ENCODE results near the gene ARMC9. TPM values are rescaled to one million over a fixed set of nuclear protein-coding genes. Genes with fewer than 3 reads are reported as not detected.

The ARMC9 gene
- total RNA-seq, 1 experiment from 2014 or later = 23.4 TPM

- Histone ChIP-seq H3K4me3 (ENCODE audit: low read length) (no peak overlapping the region), H3F3A (ENCODE audit: low read length, unreplicated experiment) (no peaks in the 10 kb centered on the region), H4K20me1 (ENCODE audit: low read length) (no peaks in the 10 kb centered on the region), H3K27ac (ENCODE audit: low read length) (no peak overlapping the region), H3K9me2 (replicated peaks; ENCODE audit: low read length) (no peaks in the 10 kb centered on the region), H3K9me3 (ENCODE audit: low read length) (no peaks in the 10 kb centered on the region), H3K4me2 (ENCODE audit: low read length) (no peak overlapping the region), H3K79me2 (ENCODE audit: low read length) (no peaks in the 10 kb centered on the region), H3K9ac (ENCODE audit: low read length) (no peak overlapping the region), H3K4me1 (ENCODE audit: insufficient read depth, low read length) (no peaks in the 10 kb centered on the region), H3K36me3 (ENCODE audit: low read depth, low read length) (no peaks in the 10 kb centered on the region), H3K27me3 (ENCODE audit: low read length) (no peaks in the 10 kb centered on the region), H2AFZ (ENCODE audit: low read length) (no peak overlapping the region)
- no peak for DNase-seq
- intact Hi-C loops (cut with micrococcal nuclease) = no loop called here
- TF ChIP-seq EZH2phosphoT487 (IDR thresholded peaks at IDR 0.05; ENCODE audit: borderline replicate concordance, low read length) (no peak), EZH2 (IDR thresholded peaks at IDR 0.05; ENCODE audit: low read length, unreplicated experiment) (no peak), CTCF (conservative IDR thresholded peaks at IDR 0.05; ENCODE audit: low read depth, low read length) (no peak)
- no peak for ATAC-seq
- BruUV-seq (replicated peaks) = no TSS peak
- POLR2A ChIA-PET (ENCODE audit: unreplicated experiment) = interaction anchor here (0.6 kb wide), 1 partner anchor 16 kb away, joined by 5 read pairs; no protein-coding TSS in a partner anchor
- CTCF ChIA-PET = interaction anchor here (0.5 to 1.6 kb wide), 2 partner anchors 125 to 172 kb away, joined by 3 to 9 read pairs; no protein-coding TSS in a partner anchor
Measured at GRCh38 chr2:231228223-231228622, 29.8 kb downstream of the ARMC9 start.

GRCh38 chr2:231228974-231229529, 30.6 kb downstream of the ARMC9 start:
- BruUV-seq (replicated peaks) = no TSS peak
- TF ChIP-seq EZH2phosphoT487 (IDR thresholded peaks at IDR 0.05; ENCODE audit: borderline replicate concordance, low read length) (no peak), EZH2 (IDR thresholded peaks at IDR 0.05; ENCODE audit: low read length, unreplicated experiment) (no peak), CTCF (conservative IDR thresholded peaks at IDR 0.05; ENCODE audit: low read depth, low read length) (no peak)
- ChIA-PET CTCF (interaction anchor here (0.5 kb wide), 1 partner anchor 126 kb away, joined by 3 read pairs; no protein-coding TSS in a partner anchor), POLR2A (ENCODE audit: unreplicated experiment) (no interaction called here)
- no peaks in the 10 kb centered on the region for H3K9me2 ChIP-seq (replicated peaks; ENCODE audit: low read length)
- H3K36me3 ChIP-seq (ENCODE audit: low read depth, low read length) = no peaks in the 10 kb centered on the region
- no peak overlapping the region for H3K9ac ChIP-seq (ENCODE audit: low read length)
- H3K4me2 ChIP-seq (ENCODE audit: low read length) = no peak overlapping the region
- H3K9me3 ChIP-seq (ENCODE audit: low read length) = no peaks in the 10 kb centered on the region
- H3K4me3 ChIP-seq (ENCODE audit: low read length) = no peak overlapping the region
- no peaks in the 10 kb centered on the region for H3K79me2 ChIP-seq (ENCODE audit: low read length)
- H3F3A ChIP-seq (ENCODE audit: low read length, unreplicated experiment) = no peaks in the 10 kb centered on the region
- no peak overlapping the region for H2AFZ ChIP-seq (ENCODE audit: low read length)
- H3K4me1 ChIP-seq (ENCODE audit: insufficient read depth, low read length) = no peaks in the 10 kb centered on the region
- ATAC-seq (no peak), DNase-seq (no peak)
- no peaks in the 10 kb centered on the region for H3K27me3 ChIP-seq (ENCODE audit: low read length)
- no peaks in the 10 kb centered on the region for H4K20me1 ChIP-seq (ENCODE audit: low read length)
- intact Hi-C loops (cut with micrococcal nuclease) = no loop called here
- no peak overlapping the region for H3K27ac ChIP-seq (ENCODE audit: low read length)

GRCh38 chr2:231235217-231235616, 36.8 kb downstream of the ARMC9 start:
- no peaks in the 10 kb centered on the region for H3K9me3 ChIP-seq (ENCODE audit: low read length)
- no peak overlapping the region for H3K27ac ChIP-seq (ENCODE audit: low read length)
- H3F3A ChIP-seq (ENCODE audit: low read length, unreplicated experiment) = no peaks in the 10 kb centered on the region
- intact Hi-C loops (cut with micrococcal nuclease) = no loop called here
- 0 out of 2 replicates have a peak, but pooled peaks cover 3% of the 10 kb centered on the region for H3K36me3 ChIP-seq (ENCODE audit: low read depth, low read length)
- ATAC-seq = no peak
- H3K9me2 ChIP-seq (replicated peaks; ENCODE audit: low read length) = no peaks in the 10 kb centered on the region
- no peak overlapping the region for H3K4me2 ChIP-seq (ENCODE audit: low read length)
- no peak overlapping the region for H3K4me3 ChIP-seq (ENCODE audit: low read length)
- no peaks in the 10 kb centered on the region for H3K79me2 ChIP-seq (ENCODE audit: low read length)
- no peak for DNase-seq
- no peaks in the 10 kb centered on the region for H4K20me1 ChIP-seq (ENCODE audit: low read length)
- POLR2A ChIA-PET (ENCODE audit: unreplicated experiment) = no interaction called here
- BruUV-seq (replicated peaks) = no TSS peak
- CTCF ChIA-PET = no interaction called here
- TF ChIP-seq EZH2phosphoT487 (IDR thresholded peaks at IDR 0.05; ENCODE audit: borderline replicate concordance, low read length) (no peak), CTCF (conservative IDR thresholded peaks at IDR 0.05; ENCODE audit: low read depth, low read length) (no peak), EZH2 (IDR thresholded peaks at IDR 0.05; ENCODE audit: low read length, unreplicated experiment) (no peak)
- H3K4me1 ChIP-seq (ENCODE audit: insufficient read depth, low read length) = no peaks in the 10 kb centered on the region
- no peaks in the 10 kb centered on the region for H3K27me3 ChIP-seq (ENCODE audit: low read length)
- H3K9ac ChIP-seq (ENCODE audit: low read length) = no peak overlapping the region
- no peak overlapping the region for H2AFZ ChIP-seq (ENCODE audit: low read length)

Measured in PC-3 (cell line).